Kidney epithelial cell (primary cell): ENCODE results near the gene NRAS. TPM values are rescaled to one million over a fixed set of nuclear protein-coding genes. Genes with fewer than 3 reads are reported as not detected.
A peak's percentile ranks its signal among the peaks of the same experiment; 100 is the strongest.

Source experiments
- DNase-seq: peaks from one replicate; pipeline ENCODE4 v3.0.0-alpha.2; 2010; ENCODE audit warnings: low read depth
- H3K27me3 ChIP-seq: 2 replicates; pipeline ENCODE4 v1.6.0; 2011; ENCODE audit warnings: low read length; ENCODE audit not compliant: control insufficient read depth, insufficient read depth
- H3K36me3 ChIP-seq: 2 replicates; pipeline ENCODE4 v1.5.1; 2011; ENCODE audit warnings: low read length; ENCODE audit not compliant: control insufficient read depth, insufficient read depth
- H3K4me3 ChIP-seq: 2 replicates; pipeline ENCODE4 v1.5.1; 2011; ENCODE audit warnings: low read depth, mild to moderate bottlenecking, control low read depth, low read length
- total RNA-seq: library from RNA; depleted of rRNA; stranded (reverse); fragments of >200 nt; gene quantifications from 2 replicates; pipeline ENCODE4 v1.2.3, GENCODE V29; 2015
- TF ChIP-seq, protein P1 (sequence below): IDR thresholded peaks from 2 replicates; pipeline ENCODE4 v1.5.1; 2011; ENCODE audit warnings: mild to moderate bottlenecking, moderate library complexity, low read length, control low read depth, inconsistent platforms; ENCODE audit not compliant: insufficient read depth, poor library complexity, severe bottlenecking

The NRAS gene
- total RNA-seq, 1 donor from 2014 or later = 85.1 TPM

DNA sequence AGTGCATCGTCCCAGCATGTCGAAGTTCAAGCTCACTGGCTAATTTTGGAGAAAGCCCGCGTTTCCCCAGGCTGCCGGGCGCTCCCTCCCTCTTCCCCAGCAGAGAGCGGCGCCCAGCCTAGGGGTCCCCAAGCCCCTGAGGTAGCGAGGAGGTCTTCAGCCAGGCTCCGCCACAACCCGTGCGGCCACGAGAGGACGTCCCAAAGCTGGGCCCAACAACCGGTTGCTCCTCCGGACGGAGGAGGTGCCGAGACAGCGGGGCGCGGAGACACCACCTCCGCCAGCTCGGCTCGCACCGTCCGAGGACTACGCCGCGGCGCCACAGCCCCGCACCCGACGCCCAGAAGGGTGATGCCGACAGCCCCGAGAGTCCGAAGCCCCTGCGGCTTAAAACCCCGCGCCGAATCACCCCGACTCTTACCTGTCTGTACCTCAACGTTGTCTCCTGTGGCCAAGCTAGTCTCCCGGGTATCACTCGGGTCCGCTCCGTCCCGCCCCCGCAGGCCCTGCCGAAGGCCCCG lies 46.9 kb downstream of the NRAS start, which contains the start of gene DENND2C:
Gene DENND2C, minus strand, starts transcription at position 488 of the 521 bp plus-strand sequence. CDS start 44,065 bp downstream, outside the sequence.
- peak within 1 kb of the TSS; percentile 89 for H3K4me3 ChIP-seq
- TF ChIP-seq, protein P1, sequence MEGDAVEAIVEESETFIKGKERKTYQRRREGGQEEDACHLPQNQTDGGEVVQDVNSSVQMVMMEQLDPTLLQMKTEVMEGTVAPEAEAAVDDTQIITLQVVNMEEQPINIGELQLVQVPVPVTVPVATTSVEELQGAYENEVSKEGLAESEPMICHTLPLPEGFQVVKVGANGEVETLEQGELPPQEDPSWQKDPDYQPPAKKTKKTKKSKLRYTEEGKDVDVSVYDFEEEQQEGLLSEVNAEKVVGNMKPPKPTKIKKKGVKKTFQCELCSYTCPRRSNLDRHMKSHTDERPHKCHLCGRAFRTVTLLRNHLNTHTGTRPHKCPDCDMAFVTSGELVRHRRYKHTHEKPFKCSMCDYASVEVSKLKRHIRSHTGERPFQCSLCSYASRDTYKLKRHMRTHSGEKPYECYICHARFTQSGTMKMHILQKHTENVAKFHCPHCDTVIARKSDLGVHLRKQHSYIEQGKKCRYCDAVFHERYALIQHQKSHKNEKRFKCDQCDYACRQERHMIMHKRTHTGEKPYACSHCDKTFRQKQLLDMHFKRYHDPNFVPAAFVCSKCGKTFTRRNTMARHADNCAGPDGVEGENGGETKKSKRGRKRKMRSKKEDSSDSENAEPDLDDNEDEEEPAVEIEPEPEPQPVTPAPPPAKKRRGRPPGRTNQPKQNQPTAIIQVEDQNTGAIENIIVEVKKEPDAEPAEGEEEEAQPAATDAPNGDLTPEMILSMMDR = no peak

DNA sequence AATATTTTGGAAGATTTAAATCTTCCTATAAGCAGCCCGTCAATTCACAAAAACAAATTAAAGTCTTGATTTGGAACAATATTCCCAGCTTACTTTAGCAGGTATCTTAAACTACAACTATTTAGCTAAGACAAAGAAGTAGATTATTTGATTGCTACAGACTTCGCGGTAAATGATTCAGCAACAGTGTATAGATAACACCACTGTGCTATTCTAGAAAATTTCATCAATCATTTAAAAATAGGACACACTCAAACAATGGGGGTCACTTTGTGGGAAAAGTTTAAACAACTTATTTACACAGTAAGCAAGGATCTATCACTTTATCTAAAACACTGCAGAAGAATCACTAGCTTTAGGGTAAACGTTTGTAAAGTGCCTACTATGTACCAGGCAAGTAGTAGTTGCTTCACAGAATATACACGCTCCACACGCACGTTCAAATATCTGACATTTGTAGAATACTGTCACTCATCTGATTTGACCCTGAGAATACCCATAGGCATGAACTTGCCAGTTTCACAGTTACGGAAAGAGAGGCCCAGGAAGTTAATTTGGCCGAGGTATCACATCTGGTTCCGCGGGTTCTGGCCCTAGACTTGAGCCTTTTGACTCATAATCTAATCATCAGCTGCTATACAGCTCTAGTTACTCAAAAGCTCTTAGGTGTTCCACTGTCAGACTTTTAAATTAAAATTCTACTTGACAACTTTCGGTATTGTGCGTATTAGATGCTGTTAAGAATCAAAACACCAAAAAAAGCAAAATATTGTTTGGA lies 47.6 kb downstream of the NRAS start:
- no peak for DNase-seq
- Histone ChIP-seq H3K27me3 (no peaks in the 10 kb centered on the region), H3K36me3 (no peaks in the 10 kb centered on the region), H3K4me3 (peak overlapping the region; percentile 89)
- TF ChIP-seq, protein P1 = no peak

More for the DNA sequence above, 46.9 kb downstream of the NRAS start, which contains the start of gene DENND2C:
- no peaks in the 10 kb centered on the region for H3K27me3 ChIP-seq
- H3K36me3 ChIP-seq = no peaks in the 10 kb centered on the region
- DNase-seq = no peak

DNA sequence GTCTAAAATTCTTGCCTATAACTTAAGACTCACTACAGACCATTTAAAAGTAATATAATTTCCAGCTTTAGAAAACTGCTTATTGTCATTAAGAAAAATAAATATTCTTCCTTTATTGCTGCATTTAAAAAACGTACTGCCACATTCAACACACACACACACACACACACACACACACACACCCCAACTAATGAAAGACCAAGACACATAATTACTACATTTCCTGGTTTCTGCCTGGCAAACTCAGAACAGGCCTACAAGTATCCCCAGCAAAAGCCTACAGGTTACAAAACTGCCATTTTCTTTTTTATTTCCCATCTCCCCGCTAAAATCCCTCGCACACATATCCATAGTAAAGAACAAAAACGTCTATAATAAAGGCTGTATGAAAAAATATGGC lies 48.2 kb downstream of the NRAS start:
- no peak overlapping the region for H3K4me3 ChIP-seq
- H3K36me3 ChIP-seq = no peaks in the 10 kb centered on the region
- TF ChIP-seq, protein P1 = no peak
- H3K27me3 ChIP-seq = no peaks in the 10 kb centered on the region
- DNase-seq = no peak

DNA sequence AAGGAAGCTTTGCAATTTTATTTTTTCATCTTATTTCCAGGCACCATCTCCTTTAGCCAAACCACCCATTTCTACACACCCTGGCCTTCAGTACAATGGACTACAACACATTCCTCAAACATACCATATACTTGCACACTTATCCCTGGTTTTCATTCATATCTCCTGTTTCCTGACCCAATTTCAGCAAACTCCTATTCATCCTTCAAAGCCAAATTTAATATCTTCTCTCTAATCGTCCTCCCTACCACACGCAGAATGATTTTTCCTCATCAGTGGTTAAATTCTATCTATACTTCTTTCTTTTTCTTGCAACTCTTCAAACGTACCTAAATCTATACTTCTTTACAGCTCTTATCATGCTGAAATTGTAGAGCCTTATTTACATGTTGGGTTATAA lies 49.6 kb downstream of the NRAS start:
- H3K36me3 ChIP-seq = no peaks in the 10 kb centered on the region
- TF ChIP-seq, protein P1 = no peak
- no peak for DNase-seq
- H3K27me3 ChIP-seq = no peaks in the 10 kb centered on the region
- H3K4me3 ChIP-seq = no peak overlapping the region

DNA sequence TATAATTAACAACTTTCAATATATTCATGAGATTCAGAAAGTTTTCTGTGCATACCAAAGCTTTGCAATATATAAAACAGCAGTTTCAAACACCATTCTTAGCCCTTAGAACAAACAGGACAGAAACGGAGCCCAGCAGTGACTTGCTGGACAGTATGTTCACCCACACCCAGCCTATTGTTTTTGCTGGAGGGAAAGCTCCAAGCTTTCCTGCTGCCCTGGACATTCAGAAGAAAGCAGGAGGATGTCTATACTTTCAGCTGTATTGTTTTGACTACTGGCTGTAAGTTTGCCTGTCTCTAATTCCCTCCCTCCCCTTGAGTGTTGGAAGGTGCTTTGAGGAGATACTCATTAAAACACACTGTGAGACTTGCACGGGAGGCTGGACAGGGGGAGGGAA lies 56.3 kb downstream of the NRAS start:
- TF ChIP-seq, protein P1 = no peak
- H3K36me3 ChIP-seq = no peaks in the 10 kb centered on the region
- DNase-seq = no peak
- H3K27me3 ChIP-seq = no peaks in the 10 kb centered on the region
- H3K4me3 ChIP-seq = no peak overlapping the region

Other genes starting within 250 kb of the NRAS start
- gene TRIM33, start 205.6 kb downstream of the NRAS start, total RNA-seq = 29.1 and 33.3 TPM in 2 replicates
- gene BCAS2, start 135.2 kb downstream of the NRAS start, total RNA-seq = 58.1 and 58.4 TPM in 2 replicates
- gene DENND2C, start 46.7 kb downstream of the NRAS start, total RNA-seq = 0.84 and 1.3 TPM in 2 replicates
- 0.07 TPM in 1 of 2 replicates, not detected in the other for gene AMPD1, start 21.2 kb downstream of the NRAS start, total RNA-seq
- gene CSDE1, start 41.2 kb upstream of the NRAS start, total RNA-seq = 654 and 1,426 TPM in 2 replicates
- gene SIKE1, start 63.9 kb upstream of the NRAS start, total RNA-seq = 40.1 and 51.6 TPM in 2 replicates
- gene SYCP1, start 138.1 kb upstream of the NRAS start, total RNA-seq = 0.07 and 0.17 TPM in 2 replicates